ENCODE measurements around the gene SCGB1A1.
A peak's percentile ranks its signal among the peaks of the same experiment; 100 is the strongest.
"Not testable (repeated sequence)": the region's sequence is repeated elsewhere in the genome, so short reads cannot be mapped to it uniquely, and the experiment has no call there.

Gene SCGB1A1, protein sequence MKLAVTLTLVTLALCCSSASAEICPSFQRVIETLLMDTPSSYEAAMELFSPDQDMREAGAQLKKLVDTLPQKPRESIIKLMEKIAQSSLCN

DNA sequence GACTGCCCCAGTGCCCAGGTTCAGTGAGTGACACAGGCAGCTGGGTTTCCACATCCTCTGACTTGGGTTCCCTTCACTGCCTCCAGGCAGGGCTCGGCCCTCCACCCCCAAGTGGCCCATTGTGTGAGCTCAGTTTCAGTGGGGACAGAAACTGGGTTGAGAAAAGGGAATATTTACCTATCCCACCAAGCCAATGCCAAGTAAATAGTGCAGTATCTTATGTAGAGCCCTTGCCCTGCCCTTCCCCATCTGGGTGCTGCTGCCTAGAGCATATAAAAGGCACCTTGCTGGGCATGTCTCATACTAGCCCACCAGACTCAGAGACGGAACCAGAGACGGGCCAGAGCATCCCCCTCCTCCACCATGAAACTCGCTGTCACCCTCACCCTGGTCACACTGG is at the start of gene SCGB1A1:
Gene SCGB1A1, plus strand, starts transcription at position 301 of the 400 bp plus-strand sequence. Its CDS starts 63 bp downstream, at position 364.
- no peak for DNase-seq

DNA sequence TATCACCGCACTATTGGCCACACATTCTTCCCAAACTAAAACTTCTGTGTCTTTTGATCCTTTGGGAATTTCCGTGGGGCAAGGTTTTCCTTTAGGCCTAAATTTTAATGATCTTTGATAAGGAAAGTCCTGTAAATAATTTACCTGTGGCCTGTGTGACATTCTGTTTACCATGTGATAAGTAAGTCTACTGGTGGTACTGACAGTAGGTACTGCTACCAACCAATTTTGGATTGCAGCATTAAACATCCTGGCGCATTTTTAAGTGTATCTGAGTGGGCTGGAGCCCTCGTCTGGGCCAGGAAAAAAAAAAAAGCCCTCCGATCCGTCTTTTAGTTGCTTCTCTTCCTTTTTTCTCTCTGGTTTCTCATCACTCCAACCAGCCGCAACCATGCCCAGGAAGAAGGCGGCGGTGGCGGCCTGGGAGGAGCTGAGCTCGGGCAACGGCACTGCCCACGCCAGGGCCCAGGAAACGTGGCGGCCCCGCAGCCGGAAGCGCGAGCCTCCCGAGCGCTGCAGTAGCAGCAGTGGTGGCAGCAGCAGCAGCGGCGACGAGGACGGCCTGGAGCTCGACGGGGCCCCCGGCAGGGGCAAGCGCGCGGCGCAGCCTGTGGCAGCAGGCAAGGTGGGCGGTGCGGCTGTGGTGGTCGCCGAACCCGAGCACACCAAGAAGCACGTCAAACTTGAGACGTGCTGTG is 47.9 kb upstream of the SCGB1A1 start:
- DNase-seq = peak; percentile 62

DNA sequence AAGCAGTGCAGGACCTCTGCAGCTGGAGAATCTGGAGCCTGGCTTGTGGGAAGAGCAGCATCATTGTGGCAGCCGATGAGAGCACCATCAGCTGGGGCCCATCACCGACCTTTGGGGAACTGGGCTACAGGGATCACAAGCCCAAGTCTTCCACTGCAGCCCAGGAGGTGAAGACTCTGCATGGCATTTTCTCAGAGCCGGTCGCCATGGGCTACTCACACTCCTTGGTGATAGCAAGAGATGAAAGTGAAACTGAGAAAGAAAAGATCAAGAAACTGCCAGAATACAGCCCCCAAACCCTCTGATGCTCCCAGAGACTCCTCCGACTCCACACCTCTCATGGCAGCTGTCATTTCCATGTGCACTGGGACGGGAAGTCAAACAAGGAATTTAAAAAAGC is 46.0 kb upstream of the SCGB1A1 start:
- no peak for DNase-seq

DNA sequence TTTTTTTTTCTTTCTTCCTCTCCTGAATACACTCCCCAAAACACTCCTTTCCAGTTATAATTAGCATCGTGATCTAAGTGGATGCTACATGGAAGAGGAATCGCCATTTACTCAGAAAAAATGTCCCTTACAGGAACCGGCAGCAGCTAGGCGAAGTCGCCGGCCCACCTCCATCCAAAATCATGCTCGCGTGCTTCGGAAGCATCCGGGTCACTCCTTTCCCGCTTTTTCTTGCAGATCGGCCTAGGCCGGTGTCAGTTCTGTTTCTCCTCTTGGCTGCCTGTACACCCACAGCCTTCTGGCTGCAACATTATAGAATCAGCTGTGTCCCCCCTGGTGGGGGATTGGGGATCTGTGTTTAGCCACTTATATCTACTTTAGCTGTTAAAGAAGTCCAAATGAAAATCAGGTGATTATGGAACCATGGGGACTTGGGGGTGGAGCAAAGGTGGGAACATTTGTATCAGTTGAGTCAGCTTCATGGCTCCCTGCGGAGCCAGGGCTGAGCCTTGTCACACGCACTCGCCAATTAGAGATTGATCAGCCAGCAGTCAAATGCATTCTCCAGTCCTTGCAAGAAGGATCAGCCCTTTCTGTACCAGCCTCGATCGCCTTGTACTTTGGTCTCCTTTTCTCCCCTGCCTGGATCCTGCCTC is 45.2 kb upstream of the SCGB1A1 start:
- DNase-seq = no peak

DNA sequence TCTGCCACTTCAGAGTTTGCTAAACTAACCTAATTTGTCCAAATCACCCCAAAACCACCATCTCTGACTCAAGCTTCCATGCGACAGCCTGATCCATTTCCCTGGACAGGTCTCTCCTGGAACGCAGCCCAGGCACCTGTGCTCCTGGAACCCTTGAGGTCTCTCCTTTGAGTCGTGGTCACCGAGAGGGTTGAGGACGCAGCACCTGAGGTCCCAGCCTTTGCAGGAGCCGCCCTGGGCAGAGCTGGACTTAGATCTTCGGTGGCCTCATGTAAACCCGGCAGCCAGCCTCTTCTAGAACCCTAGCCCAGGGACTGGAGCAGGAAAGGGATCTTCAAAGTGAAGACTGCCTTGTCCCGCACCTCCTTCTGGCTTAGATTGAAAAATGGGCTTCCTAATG is 44.0 kb upstream of the SCGB1A1 start:
- no peak for DNase-seq

DNA sequence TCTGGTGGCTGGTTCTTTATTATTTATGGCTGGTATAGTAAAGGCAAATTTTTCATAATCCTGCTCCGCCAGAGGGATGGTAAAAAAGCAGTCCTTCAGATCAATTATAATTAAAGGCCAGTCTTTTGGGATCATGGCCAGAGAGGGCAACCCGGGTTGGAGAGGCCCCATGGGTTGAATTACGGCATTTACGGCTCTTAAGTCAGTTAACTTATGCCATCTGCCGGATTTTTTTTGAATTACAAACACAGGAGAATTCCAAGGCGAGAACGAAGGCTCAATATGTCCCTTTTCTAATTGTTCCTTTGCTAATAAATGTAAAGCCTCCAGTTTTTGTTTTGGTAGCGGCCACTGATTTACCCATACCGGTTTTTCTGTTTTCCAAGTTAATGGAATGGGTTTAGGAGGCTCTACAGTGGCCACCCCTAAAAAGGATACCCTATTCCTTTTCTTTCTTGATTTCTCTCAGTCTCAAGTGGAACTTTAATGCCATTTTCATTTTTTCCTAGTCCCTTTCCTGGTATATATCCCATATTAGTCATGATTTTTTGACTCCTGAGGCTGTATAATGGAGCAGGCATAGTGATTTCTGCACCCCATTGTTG is 40.3 kb upstream of the SCGB1A1 start:
- not testable (repeated sequence) for DNase-seq

DNA sequence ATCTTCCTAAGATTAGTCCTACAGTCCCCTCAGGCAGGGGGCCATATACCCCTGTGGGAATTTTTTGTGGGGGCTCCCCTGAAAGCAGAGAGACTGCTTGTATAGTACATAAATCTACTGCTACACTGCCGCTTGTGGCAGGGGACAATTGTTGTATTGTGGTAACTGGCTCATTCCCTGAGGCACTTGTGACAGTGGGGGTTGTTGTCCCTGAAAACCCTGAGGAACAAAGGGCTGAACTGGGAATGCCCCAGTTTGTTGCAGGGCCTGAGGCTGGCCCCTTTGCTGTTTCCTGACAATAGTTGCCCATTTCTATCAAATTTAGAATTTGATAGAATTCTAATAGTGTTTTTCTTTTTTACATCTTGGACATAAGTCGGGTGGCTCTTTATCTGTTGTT is 39.2 kb upstream of the SCGB1A1 start:
- not testable (repeated sequence) for DNase-seq

DNA sequence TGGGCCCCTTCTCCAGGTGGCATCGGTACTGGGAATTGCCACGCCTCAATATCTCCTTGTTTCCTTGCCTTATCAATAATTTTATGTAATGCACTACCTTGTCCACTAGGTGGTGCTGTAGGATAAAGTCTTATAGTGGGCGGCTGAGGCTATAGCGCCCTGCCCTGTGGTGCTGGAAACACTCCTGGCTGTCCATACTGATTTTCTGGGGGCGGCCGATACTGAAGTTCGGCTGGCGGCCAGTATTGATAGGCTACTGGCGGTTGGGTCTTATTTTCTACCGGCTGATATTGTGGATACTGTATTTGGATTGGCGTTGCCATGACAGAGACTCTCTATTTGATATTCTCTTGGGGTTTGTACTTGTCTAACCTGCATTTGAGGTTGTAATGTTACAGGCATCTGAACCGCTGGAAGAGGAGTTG is 38.0 kb upstream of the SCGB1A1 start:
- peak; percentile 49 for DNase-seq

DNA sequence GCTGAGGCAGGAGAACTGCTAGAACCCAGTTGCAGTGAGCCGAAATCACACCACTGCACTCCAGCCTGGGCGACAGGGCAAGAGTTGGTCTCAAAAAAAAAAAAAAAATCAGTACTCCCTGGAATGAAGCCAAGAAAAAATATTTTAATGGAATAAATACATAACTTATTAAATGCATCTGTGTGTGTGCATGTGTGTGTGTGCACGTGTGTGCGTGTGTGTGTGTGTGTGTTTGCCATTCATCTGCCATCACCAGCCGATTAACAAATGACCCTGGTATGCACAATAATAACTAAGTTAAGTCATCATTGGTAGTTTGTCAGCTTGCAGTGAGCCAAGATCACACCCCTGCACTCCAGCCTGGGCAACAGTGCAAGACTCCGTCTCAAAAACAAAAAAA is 35.0 kb upstream of the SCGB1A1 start:
- no peak for DNase-seq

DNA sequence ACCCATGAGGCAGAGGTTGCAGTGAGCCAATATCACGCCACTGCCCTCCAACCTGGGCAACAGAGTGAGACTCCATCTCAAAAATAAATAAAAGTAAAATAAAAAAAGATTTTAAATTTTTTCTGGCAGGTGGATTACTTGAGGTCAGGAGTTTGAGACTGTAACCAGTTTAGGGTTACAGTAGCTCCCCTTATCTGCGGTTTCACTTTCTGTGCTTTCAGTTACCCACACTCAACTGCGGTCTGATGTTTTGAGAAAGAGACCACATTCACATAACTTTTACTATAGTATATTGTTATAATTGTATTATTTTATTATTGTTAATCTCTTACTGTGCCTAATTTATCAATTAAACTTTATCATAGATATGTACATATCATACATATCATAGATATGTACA is 32.8 kb upstream of the SCGB1A1 start:
- not testable (repeated sequence) for DNase-seq

DNA sequence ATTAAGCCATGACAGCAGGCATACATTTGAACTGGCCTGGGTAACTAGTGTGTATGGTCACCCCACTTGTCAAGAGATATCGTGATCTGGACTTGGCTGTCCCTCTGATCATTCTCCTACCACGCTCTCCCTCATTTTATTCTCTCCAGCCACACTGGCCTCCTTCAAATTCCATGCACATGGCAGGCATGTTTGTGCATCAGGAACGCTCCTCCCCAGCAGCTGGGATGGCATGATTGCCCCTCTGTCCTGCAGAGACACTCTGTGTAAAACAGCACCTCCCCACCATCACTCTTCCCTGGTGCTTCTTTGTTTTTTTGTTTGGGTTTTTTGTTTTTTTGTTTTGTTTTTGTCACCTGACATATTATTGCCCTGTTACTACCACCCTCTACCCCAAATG is 31.5 kb upstream of the SCGB1A1 start:
- no peak for DNase-seq

DNA sequence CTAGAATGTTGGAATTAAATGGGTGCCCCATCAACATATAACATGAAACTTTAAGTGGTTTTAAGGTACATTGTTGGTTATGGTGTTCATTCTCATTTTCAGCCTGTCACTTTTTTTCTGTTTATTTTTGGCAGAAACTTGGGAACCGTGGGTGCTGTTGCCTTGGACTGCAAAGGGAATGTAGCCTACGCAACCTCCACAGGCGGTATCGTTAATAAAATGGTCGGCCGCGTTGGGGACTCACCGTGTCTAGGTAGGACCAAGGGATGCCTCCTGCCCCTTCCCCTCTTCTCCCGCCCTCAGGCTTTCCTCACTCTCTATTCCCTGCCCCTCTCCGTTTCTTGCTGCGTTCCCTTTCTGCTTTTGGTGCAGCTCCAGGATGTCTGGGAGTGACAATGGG is 29.8 kb upstream of the SCGB1A1 start:
- no peak for DNase-seq

DNA sequence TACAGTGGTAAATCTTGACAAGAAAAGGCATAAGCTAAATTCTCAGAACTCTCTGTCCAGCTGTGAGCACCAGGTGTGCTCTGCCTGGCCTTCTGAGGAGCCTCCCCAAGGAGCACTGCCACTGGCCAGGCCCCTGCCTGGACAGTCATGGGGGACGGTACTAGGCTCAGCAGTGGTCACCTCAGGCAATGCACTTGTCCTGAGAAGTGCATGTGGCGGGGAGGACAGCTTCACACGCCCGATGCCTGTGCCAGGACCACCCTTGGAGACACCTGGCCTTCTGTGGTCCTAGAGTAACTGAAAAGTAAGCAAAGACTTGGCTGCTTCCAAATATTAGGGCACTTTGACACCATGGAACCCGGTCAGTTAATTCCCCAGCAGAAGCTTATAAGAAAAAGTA is 28.6 kb upstream of the SCGB1A1 start:
- no peak for DNase-seq

DNA sequence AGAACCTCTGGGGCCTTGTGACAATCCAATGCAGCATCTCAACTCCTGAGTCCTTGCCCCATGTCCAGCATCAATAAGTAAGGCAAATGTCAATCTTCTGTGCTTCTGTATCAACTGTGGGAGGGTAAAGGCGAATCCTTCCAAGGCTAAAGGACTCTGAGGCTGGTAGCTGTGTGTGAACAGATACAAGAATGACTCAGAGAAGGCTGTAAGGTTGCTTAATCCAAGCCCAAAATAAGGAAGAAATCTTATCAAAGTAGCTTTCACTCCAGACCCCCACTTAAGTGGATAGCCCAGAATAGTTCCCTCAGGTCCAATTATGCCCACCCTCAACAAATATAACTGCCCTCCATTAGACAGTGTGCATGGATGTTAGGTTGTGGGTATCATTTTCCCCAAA is 28.1 kb upstream of the SCGB1A1 start:
- DNase-seq = no peak

DNA sequence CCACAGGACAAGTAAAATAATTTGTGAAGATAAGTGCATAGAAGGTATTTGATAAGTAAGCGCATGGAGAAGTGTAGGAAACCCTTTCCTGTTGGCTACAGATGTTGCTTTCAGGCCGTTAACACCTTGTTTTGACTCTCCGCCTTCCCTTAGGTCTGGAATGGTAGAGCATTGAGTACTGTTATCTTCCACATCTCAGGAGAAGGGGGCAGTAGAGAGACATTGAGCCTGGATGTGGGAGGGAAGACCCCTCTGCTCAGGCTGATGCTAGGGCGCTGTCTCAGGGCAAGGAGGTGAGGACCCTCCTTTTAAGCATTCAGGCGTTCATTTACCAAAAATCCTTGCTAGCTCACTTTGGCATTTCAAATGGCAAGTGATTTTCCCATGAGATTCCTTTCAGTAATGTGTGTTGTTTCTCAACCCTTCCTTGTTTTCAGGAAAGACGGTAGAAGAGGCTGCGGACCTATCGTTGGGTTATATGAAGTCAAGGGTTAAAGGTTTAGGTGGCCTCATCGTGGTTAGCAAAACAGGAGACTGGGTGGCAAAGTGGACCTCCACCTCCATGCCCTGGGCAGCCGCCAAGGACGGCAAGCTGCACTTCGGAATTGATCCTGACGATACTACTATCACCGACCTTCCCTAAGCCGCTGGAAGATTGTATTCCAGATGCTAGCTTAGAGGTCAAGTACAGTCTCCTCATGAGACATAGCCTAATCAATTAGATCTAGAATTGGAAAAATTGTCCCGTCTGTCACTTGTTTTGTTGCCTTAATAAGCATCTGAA is 27.0 kb upstream of the SCGB1A1 start:
- no peak for DNase-seq

DNA sequence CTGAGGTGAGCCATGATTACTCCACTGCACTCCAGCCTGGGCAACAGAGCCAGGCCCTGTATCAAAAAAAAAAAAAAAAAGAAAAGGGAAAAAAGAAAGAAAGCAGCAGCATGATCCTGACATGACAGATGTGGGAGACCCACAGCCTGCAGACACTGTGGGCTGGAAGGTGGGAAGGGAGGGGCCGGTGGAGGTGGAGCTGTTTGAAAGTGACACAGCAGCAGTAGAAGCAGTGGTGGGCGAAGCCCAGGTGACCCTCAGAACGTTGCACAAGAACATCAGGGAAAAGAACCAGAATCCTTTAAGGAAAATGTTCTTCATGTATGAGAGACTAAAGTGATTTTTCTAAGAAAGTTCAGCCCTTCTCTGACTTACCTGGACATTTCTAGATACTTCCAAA is 26.3 kb upstream of the SCGB1A1 start:
- DNase-seq = no peak

DNA sequence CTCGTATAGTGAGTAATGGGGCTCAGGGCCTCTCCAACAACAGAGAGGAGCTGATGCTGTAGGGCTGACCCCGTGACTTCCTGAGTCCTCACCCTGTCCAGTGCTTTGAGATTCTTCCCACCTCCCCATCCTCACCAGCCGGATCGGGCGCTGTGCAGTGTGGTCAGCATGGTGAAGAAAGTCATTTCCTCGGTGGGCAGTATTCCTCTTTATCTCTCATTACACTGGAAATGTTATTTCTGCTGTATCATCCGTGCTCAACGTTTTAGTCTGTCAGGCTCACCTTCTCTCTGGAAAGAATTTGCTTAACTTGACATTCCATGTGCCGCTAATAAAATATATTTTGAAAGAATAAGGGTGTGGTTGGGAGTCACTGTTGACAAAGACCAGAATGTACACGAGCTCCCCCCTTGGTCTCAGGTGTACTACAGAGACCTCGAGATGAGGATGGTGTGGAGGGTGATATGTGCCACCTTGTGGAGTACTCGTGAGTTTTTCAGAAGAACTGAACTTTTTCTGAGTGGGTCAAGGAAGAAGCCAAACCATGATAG is 25.7 kb upstream of the SCGB1A1 start:
- peak; percentile 48 for DNase-seq

DNA sequence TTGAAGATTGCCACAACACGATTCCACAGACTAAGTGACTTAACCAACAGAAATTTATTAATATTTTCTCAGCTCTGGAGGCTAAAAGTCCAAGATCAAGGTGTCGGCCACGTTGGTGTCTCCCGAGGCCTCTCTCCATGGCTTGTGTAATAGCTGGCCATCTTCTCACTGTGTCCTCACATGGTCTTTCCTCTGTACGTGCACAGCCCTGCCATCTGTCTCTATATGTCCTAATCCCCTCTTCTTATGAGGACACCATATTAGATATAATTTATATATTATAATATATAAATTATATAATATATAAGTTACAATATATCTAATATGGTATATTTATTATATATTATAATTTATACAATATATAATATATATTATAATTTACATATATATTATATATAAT is 25.1 kb upstream of the SCGB1A1 start:
- DNase-seq = no peak

DNA sequence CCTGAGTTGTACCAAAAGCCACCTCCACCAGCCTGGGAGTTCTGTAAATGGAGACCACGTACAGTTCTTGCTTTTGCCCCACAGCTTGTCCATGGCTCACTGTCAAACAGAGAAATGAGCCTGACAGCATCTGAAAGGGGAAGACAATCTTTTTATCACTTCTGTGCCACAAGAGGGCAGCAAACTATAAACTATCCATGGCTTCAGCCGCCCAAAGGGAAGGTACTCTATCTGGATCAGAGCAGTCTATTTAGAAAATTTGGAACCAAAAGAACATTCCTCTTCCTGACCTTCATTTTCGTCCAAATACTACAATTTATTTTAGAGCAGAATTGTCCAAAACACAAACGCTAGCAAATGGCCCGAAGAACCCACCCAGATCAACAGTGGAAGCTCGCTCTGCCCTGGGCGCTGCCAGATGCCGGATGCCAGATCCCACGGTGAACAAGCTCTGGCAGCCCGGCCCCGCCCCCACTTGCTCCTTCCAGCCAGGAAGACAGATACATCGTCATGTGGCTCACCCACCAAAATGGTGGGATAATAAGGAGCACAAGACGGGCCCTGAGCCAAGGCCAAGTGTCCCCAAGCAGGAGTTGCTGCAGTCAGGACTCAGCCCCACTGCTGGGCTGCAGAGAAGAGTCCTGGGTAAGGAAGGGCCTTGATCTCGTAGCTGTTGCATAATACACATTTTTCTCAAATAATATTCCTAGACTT is 23.9 kb upstream of the SCGB1A1 start:
- DNase-seq = peak; percentile 62

DNA sequence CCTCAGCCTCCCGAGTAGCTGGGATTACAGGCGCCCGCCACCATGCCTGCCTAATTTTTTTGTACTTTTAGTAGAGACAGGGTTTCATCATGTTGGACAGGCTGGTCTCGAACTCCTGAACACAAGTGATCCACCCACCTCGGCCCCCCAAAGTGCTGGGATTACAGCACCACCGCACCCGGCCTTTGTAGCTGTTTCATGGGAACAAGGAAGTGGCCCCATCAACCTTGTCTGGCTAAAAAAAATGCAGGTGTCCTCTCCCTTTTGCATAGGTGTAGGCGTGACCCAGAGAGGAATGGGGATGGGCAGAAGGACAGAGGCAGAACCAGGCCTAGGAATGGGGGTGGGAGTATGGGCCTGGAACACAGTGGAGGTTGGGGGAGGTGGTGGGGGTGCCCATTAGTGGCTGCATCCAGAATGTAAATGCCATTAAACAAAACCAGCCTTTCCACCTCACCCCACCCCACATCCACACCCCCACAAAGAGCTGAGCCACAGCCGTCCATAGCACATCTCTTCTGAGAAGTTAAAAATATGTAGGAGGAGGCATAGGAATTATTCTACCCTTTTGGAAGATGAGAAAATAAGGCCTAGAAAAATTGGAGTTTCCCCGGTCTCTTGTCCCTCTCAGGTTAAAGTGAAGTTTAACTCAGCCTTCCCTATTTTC is 22.8 kb upstream of the SCGB1A1 start:
- no peak for DNase-seq
